Upper lobe of left lung (tissue), 6 donors: ENCODE data around the gene PTCD2. TPM values are rescaled to one million over a fixed set of nuclear protein-coding genes. Genes with fewer than 3 reads are reported as not detected.

Source experiments
- ATAC-seq, 2 donors: fragments of 200-7000 bp; cut with Tn5 transposase; one replicate each; pipeline ENCODE4 v1.9.1; 2022; ENCODE audit warnings: mild to moderate bottlenecking in 2 of 2, moderate library complexity in 2 of 2; ENCODE audit not compliant: low FRiP score in 2 of 2
- DNase-seq, 2 donors: peaks; one replicate each; pipeline ENCODE4 v3.0.0-alpha.2; 2019 to 2020
- H3K27ac ChIP-seq, 4 donors: fragments of 200-600 bp; sonication (generic); one replicate each; pipeline ENCODE4 v1.5.1; 2016 to 2019
- H3K27me3 ChIP-seq, 4 donors: fragments of 200-600 bp; sonication (generic); one replicate each; pipeline ENCODE4 v1.5.1; 2017 to 2019
- H3K36me3 ChIP-seq, 4 donors: fragments of 200-600 bp; sonication (generic); one replicate each; pipeline ENCODE4 v1.5.1; 2016 to 2019
- H3K4me1 ChIP-seq, 4 donors: fragments of 200-600 bp; sonication (generic); one replicate each; pipeline ENCODE4 v1.5.1; 2018 to 2019
- H3K4me3 ChIP-seq, 4 donors: fragments of 200-600 bp; sonication (generic); one replicate each; pipeline ENCODE4 v1.5.1; 2017 to 2019; ENCODE audit warnings: mild to moderate bottlenecking in 2 of 4, moderate library complexity in 1 of 4
- H3K9me3 ChIP-seq, 4 donors: fragments of 200-600 bp; sonication (generic); one replicate each; pipeline ENCODE4 v1.5.1; 2018 to 2019
- CTCF ChIP-seq, 6 experiments: fragments of 450-650 bp in 4 of 6; fragments of 200-600 bp in 2 of 6; sonication (generic) in 2 of 6; IDR thresholded peaks; one replicate each; pipeline ENCODE4 v1.5.1; 2016 to 2019; ENCODE audit warnings: antibody characterized with exemption in 6 of 6
- EP300 ChIP-seq, 4 donors: sonication (generic); formaldehyde crosslinking; IDR thresholded peaks; one replicate each; pipeline ENCODE4 v1.5.1; 2017; ENCODE audit warnings: antibody characterized with exemption in 4 of 4, control low read depth in 2 of 4
- POLR2A ChIP-seq, 4 donors: fragments of 450-650 bp; IDR thresholded peaks; one replicate each; pipeline ENCODE4 v1.5.1; 2016 to 2017; ENCODE audit warnings: antibody characterized with exemption in 4 of 4, mild to moderate bottlenecking in 2 of 4
- POLR2AphosphoS5 ChIP-seq, 2 donors: sonication (generic); formaldehyde crosslinking; IDR thresholded peaks; one replicate each; pipeline ENCODE4 v1.5.1; 2017; ENCODE audit warnings: antibody characterized with exemption in 2 of 2
- WGBS, 2 donors: methylation state at CpG; one replicate each; pipeline ENCODE4 v1.1.5; 2017 to 2018; 5-methylcytosine and 5-hydroxymethylcytosine counted together
- total RNA-seq, 6 donors: library from RNA; depleted of rRNA in 4 of 6; stranded (reverse); fragments of >200 nt in 4 of 6; gene quantifications; one replicate each; pipeline versions ENCODE4 v1.1.0 to v1.2.1, GENCODE V29; 2016 to 2021
- donor health status: DM: no; HTN: no; CAD: no; lungs with moderate emphysema.
- donor health status: DM: no; HTN: yes; CAD: no; lungs with severe emphysema.

Gene PTCD2
- total RNA-seq, 6 donors from 2014 or later = 3.1 to 17.8 (median 5.9) TPM

GRCh38 chr5:72369711-72370110, 49.5 kb downstream of the PTCD2 start:
- WGBS, 2 donors = 84% methylated on average over 3 of the region's 3 CpGs
- no peak for DNase-seq
- no peak for TF ChIP-seq EP300 (IDR thresholded peaks at IDR 0.05)
- no peak for TF ChIP-seq POLR2AphosphoS5 (IDR thresholded peaks at IDR 0.05)
- no peak for TF ChIP-seq CTCF (IDR thresholded peaks at IDR 0.05)
- no peak for TF ChIP-seq POLR2A (IDR thresholded peaks at IDR 0.05)
- Histone ChIP-seq H3K9me3 (no peaks in the 10 kb centered on the region), H3K27ac (no peak overlapping the region), H3K4me1 (peaks cover 0 to 6% (median 3%) of the 10 kb centered on the region in 4 donors), H3K36me3 (no peaks in the 10 kb centered on the region), H3K27me3 (no peaks in the 10 kb centered on the region), H3K4me3 (no peak overlapping the region)
- ATAC-seq = no peak

DNA sequence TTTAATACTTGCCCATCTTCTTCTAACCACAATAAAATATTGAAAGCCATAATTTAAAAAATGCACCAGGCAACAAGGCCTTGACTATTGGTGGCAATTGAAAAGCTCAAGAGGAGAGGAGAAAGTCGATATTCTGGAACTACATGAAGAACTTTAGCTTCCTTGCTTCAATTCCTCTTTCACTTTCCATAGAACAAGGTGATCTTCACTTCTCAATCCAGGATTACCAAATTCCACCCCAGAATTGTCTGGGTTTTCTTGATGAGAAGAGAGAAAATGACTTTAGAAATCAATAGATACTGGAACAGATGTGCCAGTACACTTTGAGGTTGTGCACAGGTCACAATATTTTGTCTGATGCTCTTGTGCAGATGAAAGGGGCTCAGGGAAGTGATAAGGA, 52.2 kb downstream of the PTCD2 start:
- Histone ChIP-seq H3K27ac (no peak overlapping the region), H3K4me1 (no peaks in the 10 kb centered on the region), H3K27me3 (no peaks in the 10 kb centered on the region), H3K4me3 (no peak overlapping the region), H3K9me3 (no peaks in the 10 kb centered on the region), H3K36me3 (no peaks in the 10 kb centered on the region)
- WGBS, 2 donors = 61 to 78% methylated on average over 1 of the region's 1 CpG
- TF ChIP-seq EP300 (IDR thresholded peaks at IDR 0.05) (no peak), POLR2AphosphoS5 (IDR thresholded peaks at IDR 0.05) (no peak), CTCF (IDR thresholded peaks at IDR 0.05) (no peak), POLR2A (IDR thresholded peaks at IDR 0.05) (no peak)
- DNase-seq (no peak), ATAC-seq (no peak)

DNA sequence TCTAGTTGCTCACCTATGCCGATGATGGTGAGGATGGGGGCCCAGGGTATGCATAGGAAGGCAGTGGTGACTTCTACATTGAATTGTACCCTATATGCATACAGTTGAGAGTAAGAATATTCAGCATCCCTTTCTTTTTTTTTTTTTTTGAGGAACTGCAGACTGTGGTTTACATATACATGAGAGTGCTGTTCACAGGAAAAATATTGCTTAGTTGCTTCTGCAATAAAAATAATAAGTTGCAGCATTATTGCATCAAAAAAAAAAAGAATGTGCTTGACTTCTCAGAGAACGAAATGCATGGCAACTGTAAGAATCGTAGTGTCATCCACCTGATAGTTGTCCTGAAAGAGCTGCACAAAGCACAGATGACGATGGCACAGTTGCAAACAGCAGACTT, 52.8 kb downstream of the PTCD2 start:
- DNase-seq = no peak
- Histone ChIP-seq H3K4me1 (no peaks in the 10 kb centered on the region), H3K4me3 (no peak overlapping the region), H3K36me3 (no peaks in the 10 kb centered on the region), H3K27me3 (no peaks in the 10 kb centered on the region), H3K9me3 (no peaks in the 10 kb centered on the region), H3K27ac (no peak overlapping the region)
- WGBS, 2 donors = 70 to 92% methylated on average over 4 of the region's 4 CpGs
- TF ChIP-seq EP300 (IDR thresholded peaks at IDR 0.05) = no peak
- no peak for TF ChIP-seq POLR2AphosphoS5 (IDR thresholded peaks at IDR 0.05)
- no peak for TF ChIP-seq POLR2A (IDR thresholded peaks at IDR 0.05)
- no peak for TF ChIP-seq CTCF (IDR thresholded peaks at IDR 0.05)
- no peak for ATAC-seq

GRCh38 chr5:72374844-72375243, 54.7 kb downstream of the PTCD2 start:
- H3K27me3 ChIP-seq = no peaks in the 10 kb centered on the region
- no peak overlapping the region for H3K27ac ChIP-seq
- 92 to 99% methylated on average over 3 of the region's 3 CpGs for WGBS, 2 donors
- H3K9me3 ChIP-seq = no peaks in the 10 kb centered on the region
- TF ChIP-seq POLR2AphosphoS5 (IDR thresholded peaks at IDR 0.05) (no peak), EP300 (IDR thresholded peaks at IDR 0.05) (no peak), CTCF (IDR thresholded peaks at IDR 0.05) (no peak), POLR2A (IDR thresholded peaks at IDR 0.05) (no peak)
- DNase-seq (no peak), ATAC-seq (no peak)
- H3K4me3 ChIP-seq = no peak overlapping the region
- H3K36me3 ChIP-seq = no peaks in the 10 kb centered on the region
- peaks cover 0 to 10% (median 8%) of the 10 kb centered on the region in 4 donors for H3K4me1 ChIP-seq

DNA sequence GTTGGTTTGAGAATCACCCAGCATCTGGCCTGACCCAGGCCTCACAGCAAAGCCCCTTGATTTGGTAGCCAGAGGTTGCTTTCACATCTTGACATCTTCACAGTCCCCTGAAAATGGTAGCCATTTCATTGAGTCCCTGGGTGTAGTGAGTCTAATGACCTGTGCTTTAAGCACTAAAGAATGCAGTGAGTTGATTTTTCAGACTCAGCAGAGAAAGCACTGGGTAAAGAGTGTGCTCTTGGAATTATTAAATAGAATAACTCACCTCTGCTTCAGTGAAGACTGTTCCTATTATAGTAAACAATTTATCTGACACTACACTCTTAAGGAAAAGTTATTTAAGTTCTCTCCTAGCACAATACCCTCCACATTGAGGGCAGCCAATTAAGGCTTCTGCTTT, 56.2 kb downstream of the PTCD2 start:
- Histone ChIP-seq H3K4me1 (peaks cover 0 to 15% (median 8%) of the 10 kb centered on the region in 4 donors), H3K4me3 (no peak overlapping the region), H3K27ac (no peak overlapping the region), H3K9me3 (no peaks in the 10 kb centered on the region), H3K36me3 (no peaks in the 10 kb centered on the region), H3K27me3 (no peaks in the 10 kb centered on the region)
- no peak for TF ChIP-seq EP300 (IDR thresholded peaks at IDR 0.05)
- no peak for TF ChIP-seq POLR2AphosphoS5 (IDR thresholded peaks at IDR 0.05)
- TF ChIP-seq POLR2A (IDR thresholded peaks at IDR 0.05) = no peak
- no peak for TF ChIP-seq CTCF (IDR thresholded peaks at IDR 0.05)
- no peak for DNase-seq
- no peak for ATAC-seq
